Fibroblast of skin of scalp (primary cell): ENCODE results near the gene IRF9.

Source experiments
- DNase-seq: peaks from one replicate; pipeline ENCODE4 v3.0.0-alpha.2; 2013

The IRF9 gene

DNA sequence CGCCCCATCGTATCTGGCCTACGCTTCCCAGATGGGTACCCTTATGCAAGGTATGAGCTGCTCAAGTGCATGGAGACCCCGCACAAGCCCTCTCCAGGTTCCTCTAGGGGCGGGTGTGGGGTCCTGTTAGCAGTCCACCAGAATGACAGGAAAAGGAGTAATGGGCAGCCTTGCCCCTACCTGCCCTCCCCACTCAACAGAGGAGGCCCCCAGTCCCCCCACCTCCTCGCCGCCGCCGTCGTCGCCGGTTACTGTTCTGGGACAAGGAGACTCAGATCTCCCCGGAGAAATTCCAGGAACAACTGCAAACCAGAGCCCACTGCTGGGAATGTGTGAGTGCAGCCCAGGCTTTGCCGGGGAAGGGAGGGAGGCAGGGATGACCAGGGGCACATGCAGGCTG is 16.8 kb downstream of the IRF9 start:
- DNase-seq = no peak

DNA sequence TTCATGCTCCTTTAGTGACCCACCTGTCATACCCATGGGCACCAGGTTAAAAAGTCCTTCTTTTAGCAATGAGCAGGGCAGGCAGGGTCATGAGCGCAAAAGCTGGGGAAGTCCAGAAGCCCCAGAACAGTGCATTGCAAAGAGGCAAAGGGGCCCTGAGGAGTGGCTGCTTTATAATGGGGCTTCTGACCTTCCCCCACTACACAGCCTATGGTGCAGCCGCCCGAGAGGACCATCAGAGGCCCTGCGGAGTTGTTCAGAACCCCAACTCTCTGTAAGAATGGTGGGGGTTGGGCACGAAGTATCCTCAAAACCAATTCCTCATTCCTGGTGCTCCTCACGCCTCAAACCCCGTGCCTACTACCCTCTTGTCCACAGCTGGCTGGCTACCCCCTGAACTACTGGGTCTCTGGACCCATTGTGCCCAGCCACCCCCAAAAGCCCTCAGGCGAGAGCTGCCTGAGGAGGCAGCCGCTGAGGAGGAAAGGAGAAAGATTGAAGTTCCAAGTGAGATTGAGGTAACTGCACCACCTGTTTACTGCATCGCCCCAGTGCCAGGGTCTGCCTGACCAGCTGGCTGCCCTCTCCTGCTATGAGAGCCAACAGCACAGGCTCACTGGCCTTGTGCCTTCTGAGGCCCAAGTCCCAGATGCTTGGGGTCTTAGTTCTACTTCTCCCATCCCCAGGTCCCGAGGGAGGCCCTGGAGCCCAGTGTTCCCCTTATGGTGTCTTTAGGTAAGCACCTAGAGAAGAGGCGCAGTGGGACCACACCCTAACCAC is 17.5 kb downstream of the IRF9 start:
- DNase-seq = no peak

DNA sequence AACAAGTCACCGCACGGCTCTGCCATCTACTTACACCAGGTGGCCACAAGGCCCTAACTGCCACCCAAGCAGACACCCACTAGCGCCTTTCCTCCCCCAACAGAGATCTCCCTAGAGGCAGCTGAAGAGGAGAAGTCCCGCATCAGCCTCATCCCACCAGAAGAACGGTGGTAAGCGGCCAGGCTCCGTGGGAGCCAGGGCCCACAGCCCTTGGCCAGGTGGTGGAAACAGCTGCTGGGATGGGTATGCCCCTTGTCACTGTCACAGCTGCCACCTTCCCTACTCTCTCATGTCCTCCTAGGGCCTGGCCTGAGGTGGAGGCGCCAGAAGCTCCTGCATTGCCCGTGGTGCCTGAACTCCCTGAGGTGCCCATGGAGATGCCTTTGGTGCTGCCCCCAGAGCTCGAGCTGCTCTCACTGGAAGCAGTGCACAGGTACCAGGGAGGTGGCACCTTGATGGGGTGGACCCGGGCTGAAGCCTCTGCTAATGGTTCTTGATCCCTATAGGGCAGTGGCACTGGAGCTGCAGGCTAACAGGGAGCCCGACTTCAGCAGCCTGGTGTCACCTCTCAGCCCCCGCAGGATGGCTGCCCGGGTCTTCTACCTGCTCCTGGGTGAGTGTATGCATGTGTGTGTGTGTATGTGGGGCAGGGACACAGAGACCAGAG is 18.4 kb downstream of the IRF9 start:
- DNase-seq = no peak

DNA sequence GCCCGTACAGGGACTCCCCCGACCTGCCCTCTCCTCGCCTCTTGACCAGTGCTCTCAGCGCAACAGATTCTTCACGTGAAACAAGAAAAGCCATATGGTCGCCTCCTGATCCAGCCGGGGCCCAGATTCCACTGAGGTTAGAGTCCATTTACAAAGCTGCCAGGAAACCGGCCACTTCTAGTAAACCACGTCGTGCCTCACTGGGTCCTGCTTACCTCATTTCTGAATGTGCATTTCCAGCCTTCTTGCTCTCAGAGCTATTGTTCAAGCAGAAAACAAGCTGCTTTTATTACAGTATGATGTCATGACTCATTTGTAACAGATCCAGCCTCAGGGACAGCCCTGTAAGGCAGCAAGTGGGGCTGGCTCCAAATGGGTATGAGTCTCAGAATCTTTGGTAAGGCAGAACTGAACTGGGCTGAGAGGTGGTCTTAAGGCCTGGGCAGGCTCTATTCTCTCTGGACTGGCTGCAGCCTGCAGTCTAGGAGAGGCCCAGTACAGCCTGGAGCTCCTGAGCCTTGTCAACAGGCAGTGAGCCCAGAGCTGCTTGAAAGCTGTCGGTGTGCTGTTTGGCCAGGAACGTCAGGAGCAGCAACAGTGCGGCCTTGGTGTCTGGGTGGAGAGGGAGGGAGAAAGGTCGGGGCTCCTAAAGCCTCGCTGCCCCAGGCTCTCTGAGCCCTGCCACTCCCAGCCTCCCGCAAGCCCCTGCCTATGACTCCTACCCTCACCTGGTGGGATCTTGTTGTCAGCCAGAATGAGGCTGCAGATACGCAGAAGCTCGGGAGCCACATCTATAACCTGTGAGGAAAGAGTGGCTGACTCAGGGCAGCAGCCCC is 19.1 kb downstream of the IRF9 start:
- DNase-seq = no peak

DNA sequence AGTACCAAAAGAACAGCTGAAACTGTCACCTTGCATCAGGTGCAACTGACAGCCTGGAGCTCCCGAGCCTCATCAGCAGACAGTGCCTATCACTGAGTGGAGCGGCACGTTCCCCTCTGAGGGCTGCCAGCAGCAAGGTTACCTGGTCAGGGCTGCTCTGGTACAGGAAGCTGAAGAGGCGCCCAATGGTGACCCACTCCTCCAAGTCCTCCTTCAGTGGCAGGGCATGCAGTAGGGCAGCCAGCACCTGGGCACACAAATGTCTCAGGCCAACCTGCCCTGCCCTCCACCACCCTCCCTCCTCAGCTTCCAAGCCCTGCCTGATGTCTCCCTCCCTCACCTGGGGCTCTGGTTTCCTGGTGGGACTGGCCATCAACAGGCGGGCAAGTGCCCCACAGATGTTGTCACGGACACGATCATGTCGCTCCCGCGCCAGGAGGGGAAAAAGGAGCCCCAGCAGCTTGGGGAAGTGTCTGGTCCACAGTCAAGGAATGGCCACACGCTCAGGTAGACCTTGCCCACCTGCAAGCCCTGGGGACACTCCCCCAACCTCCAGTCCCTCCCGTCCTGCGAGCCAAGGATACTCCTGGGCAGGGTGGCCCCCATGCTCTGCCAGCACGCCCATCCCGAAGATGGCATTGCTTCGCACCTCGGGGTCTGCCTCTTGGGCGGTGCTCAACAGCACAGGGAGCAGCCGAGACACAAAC is 20.5 kb downstream of the IRF9 start:
- DNase-seq = no peak

DNA sequence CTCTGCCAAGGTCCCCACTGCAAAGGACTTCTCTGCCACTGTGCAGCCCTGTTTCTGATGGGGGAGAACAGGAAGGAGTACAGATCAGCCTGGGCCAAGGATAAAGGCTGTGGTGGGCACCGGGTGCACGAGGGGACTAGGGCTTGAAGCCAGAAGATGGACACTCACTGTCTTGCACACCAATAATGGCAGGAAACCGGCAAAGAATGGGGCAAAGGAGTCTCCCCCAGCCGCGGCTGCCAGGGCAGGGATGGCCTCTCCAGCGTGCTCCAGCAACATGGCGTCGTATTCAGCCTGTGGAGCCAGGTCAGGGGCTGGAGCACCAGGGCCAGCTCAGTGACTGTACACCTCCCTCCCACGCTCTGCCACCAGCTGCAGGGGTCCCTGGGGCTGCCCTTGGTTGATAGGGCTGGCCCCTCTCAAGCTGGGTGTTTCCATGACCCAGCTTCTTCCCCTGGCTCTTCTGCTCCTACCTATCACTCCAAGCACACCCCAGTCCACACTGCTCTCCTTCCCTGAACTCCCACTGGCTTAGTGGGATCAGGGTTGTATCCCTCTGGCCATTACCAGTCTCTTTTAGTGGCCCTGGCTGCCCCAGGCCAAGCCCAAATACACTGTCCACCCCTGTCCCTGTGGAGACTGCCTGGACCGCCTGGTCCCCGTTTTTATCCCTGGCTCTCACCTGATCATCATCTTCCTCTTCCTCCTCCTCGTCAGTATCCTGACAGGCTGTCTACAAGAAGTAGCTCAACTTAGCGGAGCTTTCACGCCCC is 21.2 kb downstream of the IRF9 start:
- no peak for DNase-seq

DNA sequence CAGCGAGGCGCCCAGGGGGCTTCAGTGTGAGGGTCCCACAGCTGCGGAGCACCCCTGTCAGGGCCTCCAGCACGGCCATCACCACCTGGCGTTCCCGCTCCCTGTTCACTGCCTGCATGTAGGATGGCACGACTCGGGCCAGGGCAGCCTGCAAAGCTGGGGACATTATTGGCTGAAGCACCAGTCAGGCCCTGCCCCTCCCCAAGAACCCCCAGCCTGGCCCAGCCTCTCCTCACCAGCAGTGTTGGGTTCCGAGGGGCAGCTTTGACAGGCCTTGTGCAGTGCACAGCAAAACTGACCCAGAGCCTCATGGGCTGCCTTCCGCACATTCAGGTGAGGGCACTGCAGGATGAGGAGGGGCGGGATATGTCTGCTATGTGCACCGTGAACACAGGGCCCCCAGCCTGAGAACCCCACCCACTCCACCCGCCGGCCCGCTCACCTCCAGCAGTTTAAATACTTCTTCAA is 22.0 kb downstream of the IRF9 start:
- no peak for DNase-seq

DNA sequence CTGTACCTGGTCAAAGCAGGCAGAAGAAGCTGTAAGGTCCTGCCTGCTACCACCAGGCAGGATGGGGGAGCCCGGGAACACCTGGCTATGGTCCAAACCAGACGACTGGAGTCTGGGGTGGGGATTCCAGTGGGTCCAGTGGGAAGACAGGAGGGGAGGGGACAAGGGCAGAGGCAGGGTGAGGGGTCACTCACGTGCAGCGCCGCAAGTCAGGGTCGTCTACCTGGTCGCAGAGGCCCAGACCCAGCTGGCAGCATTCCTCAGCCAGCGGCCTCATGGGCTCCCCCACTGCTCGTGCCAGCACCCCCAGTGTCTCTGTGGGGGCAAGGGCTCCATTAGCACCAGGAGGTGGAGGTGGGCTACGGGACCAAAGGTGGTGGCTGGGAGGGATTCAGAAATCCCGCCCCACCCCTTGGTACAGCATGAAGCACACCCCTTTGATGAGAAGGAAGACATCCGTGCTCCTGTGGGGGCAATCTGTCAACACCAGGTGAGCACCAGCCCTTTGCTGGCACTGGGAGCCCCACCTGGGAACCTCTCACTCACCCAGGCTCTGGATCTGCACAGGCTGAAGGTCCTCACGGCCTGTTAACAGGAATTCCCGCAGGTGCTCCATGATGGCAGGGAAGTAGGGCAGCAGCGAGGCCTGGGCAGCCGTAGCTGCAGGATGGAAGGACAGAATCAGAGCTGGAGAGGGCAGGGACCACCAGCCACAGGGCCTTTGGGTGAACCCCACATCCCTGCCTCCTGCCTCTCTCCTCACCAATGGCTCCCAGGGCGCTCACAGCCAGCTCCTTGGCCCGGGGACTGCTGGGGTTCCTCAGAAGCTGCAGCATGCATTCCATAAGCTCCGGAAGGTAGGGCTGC is 23.3 kb downstream of the IRF9 start:
- DNase-seq = no peak

DNA sequence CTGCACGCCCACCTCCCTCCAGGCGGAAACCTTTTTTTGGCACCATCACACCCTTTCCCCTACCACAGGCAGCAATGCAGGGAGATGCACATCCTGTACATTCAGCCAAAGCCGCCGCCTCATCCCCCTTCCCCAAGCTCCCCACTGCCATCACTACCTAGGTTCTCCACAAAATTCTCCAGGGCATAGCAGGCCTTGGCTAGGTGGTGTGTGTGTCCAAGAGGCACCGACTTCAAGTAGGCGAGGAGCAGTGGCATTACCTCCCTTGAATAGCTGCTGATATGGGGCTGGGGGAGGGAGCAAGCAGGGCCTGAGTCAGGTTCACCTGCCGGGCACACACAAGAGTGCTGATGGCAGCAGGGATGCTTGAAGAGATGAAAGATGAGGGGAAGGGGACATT is 24.0 kb downstream of the IRF9 start:
- no peak for DNase-seq

DNA sequence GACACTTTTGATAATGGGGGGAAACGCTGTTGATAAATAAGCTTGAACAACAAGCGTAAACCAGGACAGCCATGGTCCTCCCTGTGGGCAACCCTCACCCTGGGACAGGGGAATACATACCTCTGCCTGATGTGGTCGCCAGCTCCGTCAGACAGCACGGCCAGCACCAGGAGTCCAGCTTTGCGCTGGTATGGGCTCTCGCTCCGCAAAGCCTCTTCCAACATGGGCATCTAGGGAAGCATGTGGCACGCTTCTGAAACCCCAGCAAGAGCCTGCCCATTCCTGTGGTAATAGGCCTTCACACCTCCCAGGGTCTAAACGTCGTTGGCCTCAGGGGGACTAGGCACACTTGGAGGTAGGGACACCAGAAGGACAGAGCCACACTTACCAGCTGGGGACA is 24.7 kb downstream of the IRF9 start:
- no peak for DNase-seq

DNA sequence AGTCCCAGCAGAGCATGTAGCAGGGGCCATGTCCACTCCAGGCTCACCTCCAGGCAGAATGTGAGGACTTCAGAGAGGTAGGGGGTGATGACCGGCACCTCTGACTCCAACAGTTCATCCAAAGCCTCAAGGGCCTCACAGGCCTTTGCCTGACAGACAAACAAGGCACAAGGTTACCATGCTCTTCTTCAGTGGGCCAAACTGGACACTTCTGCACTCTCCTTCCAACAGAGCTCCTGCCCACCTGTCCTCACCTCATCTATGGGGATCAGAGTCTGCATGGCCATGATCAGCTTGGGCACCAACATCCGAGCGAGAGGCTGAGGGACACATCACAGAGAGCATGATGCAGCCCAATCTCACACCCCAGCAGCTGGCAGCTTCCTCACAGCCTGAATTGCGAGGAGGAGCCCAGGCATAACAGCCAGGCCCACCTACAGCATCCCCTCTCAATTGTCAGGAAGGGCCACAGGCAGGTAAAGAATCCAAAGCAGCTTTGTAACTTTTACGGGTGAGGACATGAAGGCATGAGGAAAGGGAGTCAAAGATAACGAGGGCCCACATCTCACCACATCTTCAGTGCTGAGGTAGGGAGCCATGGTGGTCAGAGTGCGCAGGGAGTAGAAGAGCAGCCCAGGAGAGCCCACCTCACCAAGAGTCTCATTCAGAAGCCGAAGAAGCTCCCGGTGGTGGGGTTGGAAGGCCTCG is 25.9 kb downstream of the IRF9 start:
- no peak for DNase-seq

DNA sequence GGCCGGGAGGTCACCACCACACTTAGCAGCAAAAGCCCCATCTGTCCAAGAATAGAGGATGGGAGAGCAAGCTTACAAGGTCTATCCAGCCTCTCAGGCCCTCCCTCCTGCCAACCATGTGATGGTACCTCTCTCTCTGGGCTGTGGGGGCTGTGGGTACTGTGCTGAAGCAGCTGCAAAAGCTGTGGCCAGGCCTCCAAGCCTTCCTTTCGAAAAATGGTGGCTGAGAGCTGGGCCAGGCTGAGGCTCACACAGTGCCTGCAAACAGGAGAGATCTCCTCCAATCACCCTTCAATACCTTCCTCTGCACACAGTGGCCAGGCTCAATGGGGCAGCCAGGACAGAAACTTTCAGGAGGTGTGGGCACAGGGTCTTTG is 26.5 kb downstream of the IRF9 start:
- DNase-seq = no peak

DNA sequence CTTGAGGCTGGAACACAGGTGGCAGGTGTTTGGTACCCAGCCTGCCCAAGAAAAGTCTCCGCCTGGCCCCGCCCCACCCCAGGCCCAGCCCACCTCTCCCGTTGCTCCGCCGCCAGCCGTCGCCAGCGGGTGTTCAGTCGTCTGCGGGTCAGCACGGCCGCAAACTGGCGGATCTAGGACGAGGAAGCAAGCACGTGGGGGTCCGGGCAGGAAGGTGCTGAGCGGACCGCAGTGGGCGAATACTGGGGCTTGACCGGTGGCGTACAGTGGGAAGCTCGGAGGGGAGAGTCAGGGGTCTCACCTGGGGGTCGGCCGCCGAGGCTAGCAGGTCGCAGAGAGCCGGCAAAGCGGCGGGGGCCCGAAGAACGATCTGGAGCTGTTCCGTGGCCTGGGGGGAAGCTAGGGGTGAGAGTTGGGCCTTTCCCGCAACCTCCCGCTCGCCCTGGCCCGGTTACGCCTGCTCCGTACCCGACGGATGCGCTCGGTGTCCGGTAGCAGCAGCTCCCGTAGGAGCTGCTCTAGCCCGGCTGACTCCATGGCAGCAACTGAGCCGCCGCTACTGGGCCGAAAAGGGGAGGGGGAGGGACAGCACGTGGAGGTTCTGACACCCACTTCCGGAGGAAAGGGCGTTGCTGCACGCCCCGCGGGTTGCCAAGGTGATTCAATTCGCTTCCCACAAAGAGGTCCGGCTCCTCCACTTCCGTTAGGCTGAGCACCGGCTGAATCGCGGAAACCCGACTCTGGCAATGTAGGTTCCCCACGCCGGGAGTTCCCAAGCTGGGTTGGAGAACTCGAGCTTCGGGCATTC is 27.4 kb downstream of the IRF9 start, which contains the start of gene IPO4:
Gene IPO4 (minus strand): TSS at position 566 of the 808 bp plus-strand sequence. CDS start 29 bp downstream, at position 537.
- peak; percentile 98 for DNase-seq

DNA sequence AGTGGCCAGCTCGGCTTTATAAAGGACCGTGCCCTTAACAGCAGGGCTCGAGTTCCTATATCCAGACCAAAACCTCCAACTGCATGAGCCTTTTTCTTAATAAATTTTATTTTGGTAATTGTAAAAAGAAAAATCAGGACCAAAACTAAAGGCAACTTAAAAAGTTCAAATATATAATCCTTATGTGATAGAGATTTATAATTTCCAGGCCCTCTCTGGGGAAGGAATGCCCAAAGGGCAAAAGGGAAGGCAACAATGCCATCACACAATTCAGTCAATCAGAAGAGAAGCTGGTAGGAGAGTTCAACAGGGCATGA is 28.0 kb downstream of the IRF9 start:
- no peak for DNase-seq

DNA sequence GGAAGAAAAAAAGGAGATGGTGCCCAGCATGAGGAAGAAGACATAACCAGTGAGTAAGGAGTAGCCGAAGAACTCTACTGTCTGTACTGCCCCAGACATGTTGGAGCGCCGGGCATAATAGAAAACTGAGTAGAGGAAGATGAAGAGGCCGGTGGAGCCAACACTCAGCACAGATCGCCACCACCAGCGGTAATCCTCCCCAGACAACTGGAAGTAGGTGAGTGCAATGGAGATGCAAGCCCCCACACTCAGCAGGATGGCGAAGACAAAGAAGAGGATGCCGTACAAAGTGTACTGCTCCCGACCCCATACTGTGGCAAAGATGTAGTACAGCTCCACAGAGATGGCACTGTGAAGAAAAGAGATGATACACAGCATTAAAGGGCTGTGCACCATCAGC is 28.4 kb downstream of the IRF9 start:
- no peak for DNase-seq

DNA sequence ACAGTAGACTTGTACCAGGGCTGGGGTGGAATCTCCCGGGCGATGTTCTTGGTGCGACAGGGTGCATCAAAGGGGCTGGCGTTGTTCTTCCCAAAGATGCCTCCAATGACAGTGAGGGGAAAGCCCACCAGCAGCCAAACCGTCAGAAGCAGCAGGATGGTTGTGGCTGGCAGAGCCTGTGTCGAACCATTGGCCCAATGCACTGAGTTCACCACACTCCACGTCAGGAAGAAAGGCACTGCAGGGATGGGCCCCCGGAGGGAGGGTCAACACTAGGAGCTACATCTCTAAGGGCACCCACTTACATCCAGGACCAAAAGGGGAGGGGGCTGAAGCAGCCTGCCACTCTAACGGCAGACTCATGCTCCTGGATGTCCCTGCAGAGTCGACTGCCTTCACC is 29.4 kb downstream of the IRF9 start:
- no peak for DNase-seq

DNA sequence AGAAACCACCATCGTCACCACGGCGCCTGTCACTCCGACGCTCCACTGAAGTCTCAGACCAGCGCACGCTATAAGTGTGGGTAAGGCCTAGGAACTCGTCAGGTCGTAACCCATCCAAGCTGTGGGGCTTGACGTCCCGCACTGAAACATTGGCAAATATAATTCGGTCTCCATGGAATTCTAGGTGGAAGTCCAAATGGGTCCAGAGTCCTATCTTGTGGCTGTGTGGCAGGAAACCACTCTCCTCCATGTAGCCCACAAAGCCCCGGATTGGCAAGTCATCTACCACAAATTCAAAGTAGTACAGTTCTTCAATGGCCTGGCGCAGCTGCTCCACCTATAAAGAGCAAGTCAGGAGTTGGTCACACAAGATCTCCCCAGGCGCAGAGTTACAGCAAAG is 31.9 kb downstream of the IRF9 start:
- no peak for DNase-seq

DNA sequence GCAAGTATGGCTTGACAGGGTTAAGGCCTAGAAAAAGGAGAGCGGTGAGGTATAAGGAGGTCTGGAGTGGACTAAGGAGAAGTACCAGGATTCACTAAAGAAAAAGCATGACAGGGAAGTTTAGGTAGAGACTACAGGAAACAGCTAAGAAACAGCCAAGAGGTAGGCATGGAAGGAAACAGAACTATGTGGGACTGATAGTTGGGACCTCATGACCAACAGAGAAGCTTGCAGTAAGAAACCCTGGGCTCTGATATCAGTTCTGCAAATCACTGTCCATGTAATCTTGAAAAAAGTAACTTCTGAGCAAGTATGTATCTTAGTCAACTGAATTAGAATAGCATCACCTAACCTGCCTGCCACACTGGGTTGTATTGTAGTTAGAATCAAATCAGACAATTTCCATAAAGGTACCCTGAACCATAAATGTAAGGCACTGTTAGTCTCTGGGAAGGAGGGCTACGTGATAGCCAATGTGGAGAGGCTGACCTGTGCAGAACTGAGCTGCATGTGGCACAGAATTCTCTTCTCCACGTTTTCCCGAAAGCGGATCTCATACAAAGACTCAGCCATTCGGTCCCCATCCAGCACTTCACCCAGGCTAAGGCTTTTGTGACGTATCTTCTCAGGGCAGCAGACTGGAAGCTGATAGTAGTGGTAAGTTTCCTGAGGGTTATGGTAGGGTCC is 33.3 kb downstream of the IRF9 start:
- no peak for DNase-seq

DNA sequence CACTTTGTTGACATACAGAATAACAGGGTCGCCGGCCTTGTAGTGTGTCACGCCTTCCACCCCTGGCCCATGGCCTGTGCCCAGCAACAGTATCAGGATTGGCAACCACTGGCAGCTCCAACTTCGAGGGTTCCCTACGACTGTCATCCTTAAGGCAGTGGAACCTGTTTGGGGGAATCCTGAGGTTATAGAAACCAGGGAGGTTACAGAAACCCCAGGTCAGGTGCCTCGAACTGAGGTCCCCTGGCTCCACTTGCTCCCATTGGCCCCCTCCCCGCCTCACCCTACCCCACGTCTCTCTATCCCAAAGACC is 33.8 kb downstream of the IRF9 start:
- DNase-seq = no peak
